Glomerular endothelial cell (primary cell): ENCODE measurements around the gene CNTN1. TPM values are rescaled to one million over a fixed set of nuclear protein-coding genes. Genes with fewer than 3 reads are reported as not detected.
"Not testable (repeated sequence)": the region's sequence is repeated elsewhere in the genome, so short reads cannot be mapped to it uniquely, and the experiment has no call there.

Experiments
- DNase-seq: peaks from one replicate; pipeline ENCODE4 v3.0.0-alpha.2; 2011; ENCODE audit warnings: low read depth, low spot score; ENCODE audit errors: extremely low read depth
- total RNA-seq: library from RNA; depleted of rRNA; stranded (reverse); fragments of >200 nt; gene quantifications from 2 replicates; pipeline ENCODE4 v1.2.3, GENCODE V29; 2015

CNTN1 gene
- total RNA-seq, 1 donor from 2014 or later, result 2.3 TPM

DNA sequence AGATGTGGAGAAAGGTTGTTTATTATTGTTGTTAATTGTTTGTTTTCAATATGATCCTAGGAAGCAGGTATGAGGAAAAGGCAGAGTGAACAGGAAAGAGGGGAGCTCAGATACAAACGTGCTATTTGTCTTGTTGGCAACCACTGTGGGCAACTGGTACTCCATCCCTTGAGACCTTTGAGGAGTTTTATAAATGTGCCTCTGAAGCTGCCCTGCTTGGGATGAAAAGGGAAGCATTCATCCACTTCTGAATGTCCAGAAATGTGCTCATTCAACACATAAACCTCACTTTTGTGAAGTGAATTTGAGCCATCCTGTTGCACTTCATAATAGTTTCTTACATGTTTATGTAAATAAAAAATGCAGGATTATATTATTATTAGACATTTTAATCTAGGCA is 331.6 kb downstream of the CNTN1 start:
- DNase-seq, result no peak

GRCh38 chr12:41026151-41026550 is 333.9 kb downstream of the CNTN1 start:
- no peak for DNase-seq

DNA sequence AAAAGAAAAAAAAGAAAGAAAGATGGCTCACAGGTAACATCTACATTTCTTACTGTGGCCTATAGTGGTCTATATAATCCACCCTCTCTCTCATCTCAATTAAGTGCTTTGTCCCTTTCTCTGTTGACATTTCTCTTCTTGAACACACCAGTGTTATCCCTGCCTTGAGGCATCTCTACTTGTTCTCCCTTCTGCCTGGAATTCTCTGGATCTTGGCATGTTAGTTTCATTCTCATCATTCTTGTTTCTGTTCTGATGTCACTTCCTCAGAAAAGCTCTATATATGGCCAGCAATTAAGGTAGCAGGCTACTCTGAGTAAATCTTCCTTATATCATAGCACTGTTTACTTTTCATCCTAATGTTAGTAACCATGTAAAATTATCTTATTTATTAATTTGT is 340.1 kb downstream of the CNTN1 start:
- no peak for DNase-seq

- no peak for DNase-seq
Measured at GRCh38 chr12:41034686-41035085, 342.4 kb downstream of the CNTN1 start.

DNA sequence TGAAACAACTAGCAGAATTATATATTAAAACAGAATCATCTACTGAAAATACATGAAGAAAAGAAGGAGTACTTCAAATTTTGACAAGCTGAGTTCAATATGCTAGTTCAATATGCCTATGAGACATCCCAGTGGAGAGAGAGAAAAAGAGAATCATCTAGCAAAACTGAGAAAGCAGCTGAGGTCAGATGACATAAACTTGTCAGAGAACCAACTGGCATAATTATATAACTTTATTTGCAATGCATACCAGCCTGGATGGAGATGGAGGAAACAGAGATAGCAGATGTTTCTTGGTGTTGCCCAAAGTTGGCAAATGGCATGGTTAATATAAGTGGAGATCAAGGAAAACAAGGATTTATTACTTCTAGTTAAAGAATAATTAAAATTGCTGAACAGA is 347.2 kb downstream of the CNTN1 start:
- DNase-seq, result no peak

- DNase-seq, result no peak
Measured at GRCh38 chr12:41045509-41045908, 353.3 kb downstream of the CNTN1 start.

GRCh38 chr12:41049033-41049432 is 356.8 kb downstream of the CNTN1 start:
- no peak for DNase-seq

DNA sequence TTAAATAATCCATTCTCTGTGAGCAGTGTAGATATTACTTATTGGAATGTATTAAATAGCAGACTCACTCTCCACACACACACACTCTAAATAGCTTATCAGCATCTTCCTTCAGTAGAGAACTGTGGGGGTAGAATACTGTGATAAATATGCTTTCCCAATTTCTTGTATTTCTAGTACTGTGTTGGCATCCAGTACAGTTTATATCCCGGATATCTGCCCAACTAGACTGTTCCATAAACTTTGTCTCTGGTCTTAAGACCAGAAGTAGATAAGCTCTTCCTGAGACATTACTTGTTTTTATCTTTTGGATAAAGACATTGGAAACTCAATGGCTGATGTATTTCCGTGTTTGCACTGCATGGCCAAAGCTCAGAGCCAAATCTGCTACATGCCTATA is 359.7 kb downstream of the CNTN1 start:
- DNase-seq, result no peak

- DNase-seq, result no peak
Measured at GRCh38 chr12:41052441-41052840, 360.2 kb downstream of the CNTN1 start.

GRCh38 chr12:41053046-41053445 is 360.8 kb downstream of the CNTN1 start:
- no peak for DNase-seq

DNA sequence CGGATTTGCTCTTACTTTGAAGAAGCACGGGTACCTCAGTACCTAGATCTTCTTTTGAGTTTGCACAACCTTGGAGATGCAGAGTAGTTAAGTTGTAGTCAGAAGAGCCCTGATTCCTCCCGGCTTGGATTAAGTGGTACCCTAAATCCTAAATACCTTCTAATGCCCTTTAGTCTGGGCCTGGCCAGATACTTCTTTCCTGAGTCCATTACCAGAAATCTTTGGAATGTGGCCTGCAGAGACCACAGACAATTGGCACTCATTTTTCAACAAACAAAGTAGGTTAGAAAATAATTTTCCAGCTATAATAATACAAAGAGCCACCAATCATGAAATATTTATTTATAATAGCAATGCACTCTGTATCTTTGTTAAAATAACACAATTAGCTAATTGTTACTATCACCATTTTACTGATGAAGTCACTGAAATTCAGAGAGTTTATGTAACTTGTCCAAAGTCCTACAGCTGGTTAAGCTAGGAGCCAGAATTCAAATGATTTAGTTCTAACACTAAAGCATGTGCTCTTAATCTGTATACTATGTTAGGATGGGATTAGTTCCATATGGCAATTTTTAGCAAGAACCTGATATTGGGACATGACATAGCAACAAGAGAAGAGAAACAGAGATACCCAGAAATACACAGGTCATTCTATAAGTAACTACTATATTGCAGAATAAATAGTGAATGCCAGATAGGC is 363.8 kb downstream of the CNTN1 start:
- DNase-seq, result no peak

DNA sequence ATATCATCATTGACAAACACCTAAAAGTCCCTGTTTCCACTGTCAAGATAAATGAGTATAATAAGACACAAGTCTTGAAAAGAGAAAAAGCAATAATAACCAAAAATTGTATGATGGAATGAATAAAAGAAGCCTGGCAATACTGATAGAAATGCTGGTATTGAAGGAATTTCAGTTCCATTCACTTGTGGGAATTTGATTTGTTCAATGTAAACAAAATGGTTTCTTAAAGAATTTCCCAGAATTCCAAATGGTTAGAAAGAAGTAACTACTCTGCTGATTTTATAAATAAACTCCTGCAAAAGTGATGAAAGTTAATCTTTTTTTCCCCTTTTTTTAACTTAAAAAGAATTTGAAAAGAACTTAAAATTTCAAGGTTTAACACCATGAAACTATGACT is 366.0 kb downstream of the CNTN1 start:
- no peak for DNase-seq

GRCh38 chr12:41061192-41061591 is 369.0 kb downstream of the CNTN1 start:
- DNase-seq, result no peak

DNA sequence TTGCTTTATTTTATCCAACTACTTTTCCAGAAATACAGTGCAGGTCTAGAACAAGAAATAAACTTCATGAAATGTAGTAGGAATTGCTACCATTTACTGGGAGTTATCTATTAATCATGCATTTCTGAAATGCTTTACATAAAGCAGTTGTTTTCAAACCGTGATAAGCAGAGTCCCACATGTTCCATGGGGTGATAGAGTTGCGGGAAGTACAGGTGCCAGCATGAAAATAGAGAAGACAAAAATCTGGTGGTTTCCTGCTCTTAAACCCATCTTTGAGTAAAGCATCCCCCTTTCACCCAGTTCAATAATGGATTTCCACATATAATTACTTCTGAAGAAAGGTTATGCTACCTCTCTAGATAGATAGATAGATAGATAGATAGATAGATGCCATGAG is 372.2 kb downstream of the CNTN1 start:
- no peak for DNase-seq

- no peak for DNase-seq
Measured at GRCh38 chr12:41067941-41068645, 375.9 kb downstream of the CNTN1 start.

- no peak for DNase-seq
Measured at GRCh38 chr12:41073633-41074472, 381.6 kb downstream of the CNTN1 start.

- no peak for DNase-seq
Measured at GRCh38 chr12:41074473-41074769, 382.2 kb downstream of the CNTN1 start.

GRCh38 chr12:41076114-41076513 is 383.9 kb downstream of the CNTN1 start:
- DNase-seq, result no peak

- not testable (repeated sequence) for DNase-seq
Measured at GRCh38 chr12:41081241-41081640, 389.0 kb downstream of the CNTN1 start.

GRCh38 chr12:41089438-41089837 is 397.2 kb downstream of the CNTN1 start:
- DNase-seq, result no peak

DNA sequence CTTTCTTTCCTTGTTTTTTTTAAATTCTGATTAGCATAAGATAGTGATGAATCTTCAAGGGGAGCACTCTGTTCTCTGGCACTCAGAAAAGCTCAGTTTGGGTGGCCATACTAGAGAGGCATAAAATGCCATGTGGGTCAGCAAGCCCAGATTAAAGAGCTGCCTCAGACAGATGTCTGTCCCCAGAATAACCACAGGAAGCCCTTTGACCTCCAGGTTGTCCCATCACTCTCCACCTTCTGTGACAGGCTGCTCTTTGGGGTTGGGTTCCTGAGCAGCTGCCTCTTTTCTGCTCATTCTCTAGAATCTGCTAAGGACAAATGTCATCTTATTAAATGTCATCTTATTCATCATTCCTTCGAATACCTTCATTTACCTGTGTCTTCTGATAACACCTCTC is 399.9 kb downstream of the CNTN1 start:
- DNase-seq, result no peak

- DNase-seq, result no peak
Measured at GRCh38 chr12:41096797-41097196, 404.6 kb downstream of the CNTN1 start.
